ENCODE measurements around the gene MCMBP.
A peak's percentile ranks its signal among the peaks of the same experiment; 100 is the strongest.
"Not testable (repeated sequence)": the region's sequence is repeated elsewhere in the genome, so short reads cannot be mapped to it uniquely, and the experiment has no call there.

Gene MCMBP

DNA sequence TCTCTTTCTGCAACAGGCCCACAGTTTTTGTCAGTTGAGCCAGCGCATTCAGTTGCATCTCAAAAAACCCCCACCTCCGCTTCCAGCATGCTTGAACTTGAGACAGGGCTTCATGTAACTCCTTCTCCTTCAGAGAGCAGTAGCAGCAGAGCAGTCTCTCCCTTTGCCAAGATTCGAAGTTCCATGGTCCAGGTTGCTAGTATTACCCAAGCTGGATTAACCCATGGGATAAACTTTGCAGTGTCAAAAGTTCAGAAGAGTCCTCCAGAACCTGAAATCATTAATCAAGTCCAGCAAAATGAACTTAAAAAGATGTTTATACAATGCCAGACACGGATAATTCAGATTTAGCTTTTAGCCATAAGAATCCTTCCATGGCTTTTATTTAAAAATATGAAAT lies 45.2 kb downstream of the MCMBP start:
- no peak for DNase-seq

DNA sequence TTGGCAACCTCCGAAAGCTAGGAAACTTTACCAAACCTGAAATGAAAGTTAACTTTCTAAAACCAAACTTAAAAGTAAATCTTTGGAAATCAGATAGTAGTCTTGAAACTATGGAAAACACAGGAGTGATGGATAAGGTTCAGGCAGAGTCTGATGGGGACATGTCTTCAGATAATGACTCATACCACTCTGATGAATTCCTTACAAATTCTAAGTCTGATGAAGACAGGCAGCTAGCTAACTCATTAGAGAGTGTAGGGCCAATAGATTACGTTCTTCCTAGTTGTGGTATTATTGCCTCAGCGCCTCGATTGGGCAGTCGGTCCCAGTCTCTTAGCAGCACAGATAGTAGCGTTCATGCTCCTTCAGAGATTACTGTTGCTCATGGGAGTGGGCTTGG lies 45.9 kb downstream of the MCMBP start:
- no peak for DNase-seq

- no peak for DNase-seq
These were observed 48.3 kb downstream of the MCMBP start for GRCh38 chr10:119824299-119824698.

GRCh38 chr10:119821182-119821581 lies 51.5 kb downstream of the MCMBP start:
- no peak for DNase-seq

- no peak for DNase-seq
These were observed 53.8 kb downstream of the MCMBP start for GRCh38 chr10:119818889-119819270.

GRCh38 chr10:119817991-119818888 lies 54.4 kb downstream of the MCMBP start:
- peak; percentile 32 for DNase-seq

- no peak for DNase-seq
These were observed 57.0 kb downstream of the MCMBP start for GRCh38 chr10:119815671-119816070.

- no peak for DNase-seq
These were observed 60.0 kb downstream of the MCMBP start for GRCh38 chr10:119812684-119813083.

- DNase-seq, result no peak
These were observed 61.5 kb downstream of the MCMBP start for GRCh38 chr10:119811122-119811521.

DNA sequence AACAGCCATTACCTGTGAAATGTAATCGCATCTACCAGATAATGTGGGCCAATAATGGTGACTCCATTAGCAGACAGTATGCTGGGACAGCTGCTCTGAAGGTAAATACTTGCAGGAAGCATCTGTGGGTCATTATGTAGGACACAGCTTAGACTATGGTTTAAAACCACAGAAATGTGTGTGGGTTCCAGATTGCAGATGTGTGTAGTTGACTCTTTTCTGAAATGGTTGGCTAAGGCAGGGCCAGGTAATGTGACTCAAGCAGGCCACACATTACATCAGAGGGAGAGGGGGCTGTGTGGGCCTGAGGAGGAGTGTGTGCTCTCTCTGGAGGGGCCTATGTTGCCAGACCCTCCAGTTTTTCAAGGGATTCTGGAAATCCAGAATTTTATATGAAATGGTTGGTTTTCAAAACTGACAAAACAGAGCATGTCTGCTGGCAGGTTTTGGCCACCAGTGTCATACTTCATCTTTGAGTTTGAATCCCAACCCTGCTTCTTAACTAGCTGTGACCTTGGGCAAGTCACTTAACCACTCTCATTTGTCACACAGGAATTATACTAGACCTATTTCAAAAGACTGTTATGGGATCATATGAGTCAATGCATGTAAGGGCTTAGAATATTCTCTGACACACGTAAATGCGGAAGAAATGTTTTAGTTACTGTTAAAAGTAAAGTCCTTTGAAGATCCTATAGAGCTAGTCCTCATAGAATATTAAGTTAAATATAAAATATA lies 64.5 kb downstream of the MCMBP start:
- DNase-seq, result no peak

- no peak for DNase-seq
These were observed 66.1 kb downstream of the MCMBP start for GRCh38 chr10:119806334-119807130.

- DNase-seq, result no peak
These were observed 66.9 kb downstream of the MCMBP start for GRCh38 chr10:119805702-119806230.

DNA sequence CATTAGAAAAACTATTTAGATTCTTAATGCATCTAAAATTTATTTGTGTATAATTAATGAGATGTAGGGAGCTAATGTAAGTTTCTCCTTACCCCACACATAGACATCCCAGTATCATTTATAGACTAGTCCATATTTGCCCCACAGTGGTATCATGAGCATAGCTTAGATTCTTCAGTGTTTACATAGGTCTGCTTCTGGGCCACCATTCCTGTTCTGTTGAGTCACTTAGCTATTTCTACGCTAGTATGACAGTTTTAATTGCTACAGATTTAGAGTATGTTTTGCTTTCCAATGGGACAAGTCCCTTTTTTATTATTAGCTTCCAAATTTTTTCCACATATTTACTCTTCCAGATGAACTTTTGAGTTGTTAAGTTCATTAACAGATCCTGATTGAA lies 69.4 kb downstream of the MCMBP start:
- DNase-seq, result no peak

GRCh38 chr10:119801998-119802538 lies 70.6 kb downstream of the MCMBP start:
- no peak for DNase-seq

DNA sequence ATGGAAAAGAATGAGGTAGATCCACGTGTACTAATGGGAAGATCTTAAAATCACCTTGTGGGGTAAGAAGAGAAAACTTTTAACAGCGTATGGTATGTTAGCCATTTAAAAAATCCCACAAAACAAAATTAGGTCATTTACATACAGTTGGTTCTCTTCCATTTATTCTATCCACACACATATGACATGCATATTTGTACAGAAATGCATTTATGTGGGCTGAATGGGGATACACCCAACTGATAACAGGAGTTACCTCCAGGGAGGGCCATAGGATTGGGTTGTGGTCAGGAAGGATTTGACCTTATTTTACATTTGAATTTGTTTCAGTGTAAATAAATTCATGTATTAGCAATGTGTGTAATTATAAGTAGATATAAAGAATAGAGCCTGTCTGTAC lies 71.5 kb downstream of the MCMBP start:
- DNase-seq, result no peak

DNA sequence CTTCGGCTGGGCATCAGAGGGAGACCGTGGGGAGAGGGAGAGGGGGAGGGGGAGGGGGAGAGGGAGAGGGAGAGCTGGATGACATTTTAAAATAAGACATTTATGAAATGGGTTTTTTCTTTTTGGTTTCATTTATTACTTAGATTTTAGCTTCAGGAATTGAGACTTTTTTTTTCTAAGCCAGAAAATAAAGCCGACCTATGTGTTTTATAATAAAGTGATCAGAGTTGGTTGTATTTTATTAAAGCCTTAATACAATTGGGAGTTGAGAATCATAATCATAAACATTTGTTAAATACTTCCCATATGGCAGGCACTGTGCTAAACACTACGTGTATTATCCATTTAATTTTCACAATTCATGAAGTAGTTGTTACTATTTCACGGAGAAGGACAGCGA lies 76.6 kb downstream of the MCMBP start:
- no peak for DNase-seq

- not testable (repeated sequence) for DNase-seq
These were observed 77.5 kb downstream of the MCMBP start for GRCh38 chr10:119795101-119795500.

DNA sequence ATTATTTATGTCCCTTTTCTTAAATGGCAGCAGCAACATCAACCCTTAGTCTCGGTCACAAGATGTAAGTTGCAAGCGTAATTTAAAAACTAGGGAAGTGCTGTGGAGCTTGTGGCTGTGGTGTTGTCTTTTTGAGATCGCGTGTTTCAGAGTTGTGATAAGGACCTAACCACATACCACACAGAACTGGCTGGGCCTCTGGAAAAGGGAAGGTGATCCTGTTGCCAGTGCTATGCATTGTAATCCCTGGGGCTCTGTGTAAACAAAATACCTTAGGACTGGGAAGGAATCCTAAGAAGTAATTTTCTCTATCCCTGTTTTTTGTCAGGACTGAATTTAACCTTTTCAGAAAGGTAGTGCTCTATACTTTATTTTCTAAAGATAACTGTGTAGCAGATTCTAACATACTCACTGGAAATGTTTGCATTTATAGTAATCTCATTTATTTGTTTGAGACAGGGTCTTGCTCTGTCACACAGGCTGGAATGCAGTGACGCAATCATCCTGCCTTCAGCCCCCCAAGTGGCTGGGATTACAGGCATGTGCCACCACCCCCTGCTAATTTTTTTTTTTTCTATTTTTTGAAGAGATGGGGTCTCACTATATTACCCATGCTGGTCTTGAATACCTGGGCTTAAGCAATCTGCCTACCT lies 86.4 kb downstream of the MCMBP start:
- peak; percentile 18 for DNase-seq

- peak; percentile 24 for DNase-seq
These were observed 88.1 kb downstream of the MCMBP start for GRCh38 chr10:119784340-119785067.

GRCh38 chr10:119783665-119784027 lies 89.0 kb downstream of the MCMBP start:
- no peak for DNase-seq

GRCh38 chr10:119782981-119783664 lies 89.5 kb downstream of the MCMBP start:
- no peak for DNase-seq
